ENCODE measurements around the gene ZNF121.

GRCh38 chr19:9620842-9621155, 36.5 kb upstream of the ZNF121 start:
- TF ChIP-seq POLR2A (IDR thresholded peaks at IDR 0.05) (no peak), CTCF (IDR thresholded peaks at IDR 0.05) (no peak)
